H9 (cell line): ENCODE data around the gene PTPRB. TPM values are rescaled to one million over a fixed set of nuclear protein-coding genes. Genes with fewer than 3 reads are reported as not detected.

ENCODE experiments used
- DNase-seq: peaks from one replicate; pipeline ENCODE4 v3.0.0-alpha.2; 2017
- H2AFZ ChIP-seq: one replicate; pipeline ENCODE4 v1.6.1; 2013; ENCODE audit warnings: mild to moderate bottlenecking, low read length, control low read depth, moderate library complexity
- H2AK5ac ChIP-seq: 2 replicates; pipeline ENCODE4 v1.6.1; 2013; ENCODE audit warnings: low read length, control low read depth, mixed read lengths; ENCODE audit not compliant: insufficient read length
- H2BK120ac ChIP-seq: one replicate; pipeline ENCODE4 v1.6.1; 2013; ENCODE audit warnings: low read depth, mild to moderate bottlenecking, low read length, control low read depth, inconsistent platforms; ENCODE audit not compliant: poor library complexity, severe bottlenecking
- H2BK12ac ChIP-seq: 2 replicates; pipeline ENCODE4 v1.6.1; 2013; ENCODE audit warnings: low read length, control low read depth, mixed read lengths, low read depth; ENCODE audit not compliant: insufficient read length
- H2BK15ac ChIP-seq: 2 replicates; pipeline ENCODE4 v1.6.1; 2013; ENCODE audit warnings: low read depth, low read length, control low read depth
- H2BK20ac ChIP-seq: one replicate; pipeline ENCODE4 v1.6.1; 2013; ENCODE audit warnings: low read depth, mild to moderate bottlenecking, low read length, control low read depth, inconsistent platforms; ENCODE audit not compliant: poor library complexity, severe bottlenecking
- H2BK5ac ChIP-seq: 2 replicates; pipeline ENCODE4 v1.6.1; 2013; ENCODE audit warnings: low read length, control low read depth, mixed read lengths; ENCODE audit not compliant: insufficient read length
- H3K14ac ChIP-seq: 2 replicates; pipeline ENCODE4 v1.6.1; 2013; ENCODE audit warnings: low read length, control low read depth; ENCODE audit not compliant: insufficient read depth
- H3K18ac ChIP-seq: 2 replicates; pipeline ENCODE4 v1.6.1; 2013; ENCODE audit warnings: low read depth, mild to moderate bottlenecking, mixed read lengths, low read length, control low read depth; ENCODE audit not compliant: insufficient read length
- H3K23ac ChIP-seq: 2 replicates; pipeline ENCODE4 v1.6.1; 2013; ENCODE audit warnings: low read length, control low read depth, mixed read lengths, low read depth; ENCODE audit not compliant: insufficient read length
- H3K23me2 ChIP-seq: 2 replicates; pipeline ENCODE4 v1.6.1; 2013; ENCODE audit warnings: low read depth, mild to moderate bottlenecking, mixed read lengths, low read length, control low read depth; ENCODE audit not compliant: insufficient read length, poor library complexity, severe bottlenecking
- H3K27ac ChIP-seq: 2 replicates; pipeline ENCODE4 v1.5.1; 2013; ENCODE audit warnings: low read length, control low read depth, mixed read lengths, low read depth; ENCODE audit not compliant: insufficient read length
- H3K27me3 ChIP-seq: 2 replicates; pipeline ENCODE4 v1.6.1; 2013; ENCODE audit warnings: low read length, control low read depth, inconsistent platforms; ENCODE audit not compliant: insufficient read depth
- H3K4ac ChIP-seq: 2 replicates; pipeline ENCODE4 v1.6.1; 2013; ENCODE audit warnings: low read depth, mild to moderate bottlenecking, control low read depth, inconsistent platforms, low read length, moderate library complexity
- H3K4me1 ChIP-seq: 2 replicates; pipeline ENCODE4 v1.6.1; 2013; ENCODE audit warnings: low read length, control low read depth, inconsistent platforms; ENCODE audit not compliant: insufficient read depth
- H3K4me2 ChIP-seq: 2 replicates; pipeline ENCODE4 v1.6.1; 2013; ENCODE audit warnings: low read length, control low read depth, mixed read lengths; ENCODE audit not compliant: insufficient read length, insufficient read depth
- H3K56ac ChIP-seq: 2 replicates; pipeline ENCODE4 v1.6.1; 2013; ENCODE audit warnings: low read depth, mild to moderate bottlenecking, mixed read lengths, low read length, control low read depth; ENCODE audit not compliant: insufficient read length
- H3K79me1 ChIP-seq: 2 replicates; pipeline ENCODE4 v1.6.1; 2013; ENCODE audit warnings: low read depth, mild to moderate bottlenecking, moderate library complexity, low read length, control low read depth, inconsistent platforms; ENCODE audit not compliant: insufficient read depth, poor library complexity, severe bottlenecking
- H3K79me2 ChIP-seq: 2 replicates; pipeline ENCODE4 v1.6.1; 2013; ENCODE audit warnings: low read length, control low read depth, inconsistent platforms; ENCODE audit not compliant: insufficient read depth
- H3K9ac ChIP-seq: 2 replicates; pipeline ENCODE4 v1.6.1; 2013; ENCODE audit warnings: low read length, control low read depth, mixed read lengths; ENCODE audit not compliant: insufficient read length; ENCODE audit errors: extremely low read depth
- H3K9me3 ChIP-seq: one replicate; pipeline ENCODE4 v1.6.1; 2013; ENCODE audit warnings: low read depth, low read length, inconsistent platforms; ENCODE audit not compliant: control insufficient read depth
- H3T11ph ChIP-seq: one replicate; pipeline ENCODE4 v1.6.1; 2013; ENCODE audit warnings: mild to moderate bottlenecking, low read length, control low read depth, inconsistent platforms
- H4K20me1 ChIP-seq: one replicate; pipeline ENCODE4 v1.6.1; 2013; ENCODE audit not compliant: control insufficient read depth, insufficient read length, insufficient read depth
- H4K5ac ChIP-seq: 2 replicates; pipeline ENCODE4 v1.6.1; 2013; ENCODE audit warnings: low read depth, mild to moderate bottlenecking, mixed read lengths, low read length, control low read depth; ENCODE audit not compliant: insufficient read length
- H4K8ac ChIP-seq: replicated peaks from 2 replicates; pipeline ENCODE4 v1.6.1; 2013; ENCODE audit warnings: low read length, control low read depth, mixed read lengths, low read depth; ENCODE audit not compliant: insufficient read length
- H4K91ac ChIP-seq: 2 replicates; pipeline ENCODE4 v1.6.1; 2013; ENCODE audit warnings: low read depth, mild to moderate bottlenecking, moderate library complexity, mixed read lengths, low read length, control low read depth; ENCODE audit not compliant: insufficient read length
- H3K27ac Mint-ChIP-seq, 3 experiments: 2 replicates in 2 of 3; 3 replicates in 1 of 3; pipeline ENCODE4 v1.8.0; 2020 to 2021; ENCODE audit warnings: mixed read lengths in 3 of 3, mild to moderate bottlenecking in 1 of 3, moderate library complexity in 1 of 3
- H3K27me3 Mint-ChIP-seq: 2 replicates; pipeline ENCODE4 v1.8.0; 2021; ENCODE audit warnings: low read depth, mild to moderate bottlenecking, moderate library complexity, mixed read lengths
- H3K36me3 Mint-ChIP-seq, 3 experiments: 2 replicates in 2 of 3; 3 replicates in 1 of 3; pipeline ENCODE4 v1.8.0; 2020 to 2021; ENCODE audit warnings: low read depth in 3 of 3, mixed read lengths in 3 of 3; ENCODE audit not compliant: insufficient read depth in 1 of 3
- H3K4me1 Mint-ChIP-seq, 2 experiments: 2 replicates each; pipeline ENCODE4 v1.8.0; 2020; ENCODE audit warnings: mixed read lengths in 2 of 2
- H3K4me3 Mint-ChIP-seq, 2 experiments: 2 replicates in 1 of 2; 3 replicates in 1 of 2; pipeline ENCODE4 v1.8.0; 2020 to 2021; ENCODE audit warnings: mild to moderate bottlenecking in 2 of 2, mixed read lengths in 2 of 2, moderate library complexity in 1 of 2
- H3K9me3 Mint-ChIP-seq, 2 experiments: 2 replicates in 1 of 2; 3 replicates in 1 of 2; pipeline ENCODE4 v1.8.0; 2020; ENCODE audit warnings: mild to moderate bottlenecking in 2 of 2, mixed read lengths in 2 of 2, moderate library complexity in 1 of 2
- WGBS: extraction: QIAGEN DNeasy Blood & Tissue Kit; methylation state at CpG from one replicate; pipeline ENCODE4 v1.1.7; 2013; ENCODE audit warnings: missing lambda C conversion rate, low lambda C conversion rate, mixed read lengths; ENCODE audit not compliant: insufficient read length; ENCODE audit errors: extremely low coverage; 5-methylcytosine and 5-hydroxymethylcytosine counted together
- total RNA-seq: library from RNA; stranded (reverse); gene quantifications from 2 replicates; pipeline ENCODE4 v1.2.1, GENCODE V29; 2021
- TF ChIP-seq, protein P1 (sequence below): fragments of 200-600 bp; sonication (generic); conservative IDR thresholded peaks from 3 replicates; pipeline ENCODE4 v1.8.0; 2021; ENCODE audit warnings: antibody characterized with exemption, mild to moderate bottlenecking

Gene PTPRB
- total RNA-seq, 1 experiment from 2014 or later: 1.4 TPM

DNA sequence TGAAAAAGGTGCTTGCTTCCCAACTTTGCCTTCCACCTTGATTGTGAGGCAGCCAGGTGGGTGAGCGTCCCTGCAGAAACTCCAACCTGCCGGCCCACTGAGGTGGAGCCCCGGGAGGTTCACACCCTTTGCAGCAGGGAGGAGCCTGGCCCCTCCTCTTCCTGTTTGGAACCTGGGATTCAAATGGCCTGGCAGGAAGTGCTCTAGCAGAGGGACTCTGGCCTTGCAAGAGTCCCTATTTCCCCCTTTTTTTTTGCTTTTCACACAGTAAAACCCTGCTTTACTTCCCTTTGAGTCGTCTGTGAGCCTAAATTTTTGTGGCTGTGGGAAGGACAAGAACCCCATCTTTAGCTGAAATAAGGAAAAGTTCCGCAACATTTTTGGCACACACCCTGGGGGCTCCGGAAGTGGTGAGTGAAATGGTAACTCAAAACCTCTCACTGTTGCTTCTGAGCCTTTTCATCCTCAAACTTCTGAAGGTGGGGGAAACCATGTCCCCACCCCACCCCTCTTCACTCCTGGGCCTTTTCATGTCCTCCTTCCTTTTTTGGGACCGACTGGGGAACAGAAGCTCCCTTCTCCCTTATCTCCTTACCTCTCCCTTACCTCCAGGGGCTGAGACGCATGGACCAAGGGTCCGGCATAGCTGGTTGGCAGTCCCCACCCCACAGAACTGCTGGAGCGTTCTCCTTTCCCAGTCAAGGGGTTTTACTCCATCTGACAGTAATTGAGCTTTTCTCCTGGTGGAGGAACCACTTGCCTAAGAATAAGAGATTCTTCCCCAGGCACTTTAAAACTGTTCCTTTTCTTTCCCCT lies 169.1 kb downstream of the PTPRB start:
- Histone ChIP-seq H4K8ac (no peak overlapping the region), H3K23ac (no peak overlapping the region), H3K56ac (no peak overlapping the region), H2BK12ac (no peak overlapping the region), H3K27me3 (no peaks in the 10 kb centered on the region), H3K9ac (no peak overlapping the region), H2BK120ac (no peak overlapping the region), H3K14ac (no peak overlapping the region), H3K18ac (no peak overlapping the region), H4K91ac (no peak overlapping the region), H2AK5ac (no peak overlapping the region), H3T11ph (no peak overlapping the region), H2BK20ac (no peak overlapping the region), H3K79me2 (no peaks in the 10 kb centered on the region), H2AFZ (no peak overlapping the region), H3K23me2 (no peaks in the 10 kb centered on the region), H2BK15ac (no peak overlapping the region), H3K27ac (no peak overlapping the region), H3K9me3 (no peaks in the 10 kb centered on the region), H3K4ac (no peak overlapping the region), H2BK5ac (no peak overlapping the region), H3K4me2 (no peak overlapping the region), H4K5ac (no peak overlapping the region), H4K20me1 (no peaks in the 10 kb centered on the region), H3K79me1 (no peaks in the 10 kb centered on the region), H3K4me1 (no peaks in the 10 kb centered on the region)
- no peak for DNase-seq
- Mint-ChIP-seq H3K4me1 (peaks cover 5% of the 10 kb centered on the region in 2 experiments; a peak in 2 of 4 replicates), H3K27me3 (no peaks in the 10 kb centered on the region; the same call in 1 of the 2 replicates), H3K27ac (no peak overlapping the region), H3K4me3 (no peak overlapping the region), H3K36me3 (peaks cover 19 to 26% (median 20%) of the 10 kb centered on the region in 3 experiments), H3K9me3 (peaks cover 16 to 25% of the 10 kb centered on the region in 2 experiments)
- TF ChIP-seq, protein P1, sequence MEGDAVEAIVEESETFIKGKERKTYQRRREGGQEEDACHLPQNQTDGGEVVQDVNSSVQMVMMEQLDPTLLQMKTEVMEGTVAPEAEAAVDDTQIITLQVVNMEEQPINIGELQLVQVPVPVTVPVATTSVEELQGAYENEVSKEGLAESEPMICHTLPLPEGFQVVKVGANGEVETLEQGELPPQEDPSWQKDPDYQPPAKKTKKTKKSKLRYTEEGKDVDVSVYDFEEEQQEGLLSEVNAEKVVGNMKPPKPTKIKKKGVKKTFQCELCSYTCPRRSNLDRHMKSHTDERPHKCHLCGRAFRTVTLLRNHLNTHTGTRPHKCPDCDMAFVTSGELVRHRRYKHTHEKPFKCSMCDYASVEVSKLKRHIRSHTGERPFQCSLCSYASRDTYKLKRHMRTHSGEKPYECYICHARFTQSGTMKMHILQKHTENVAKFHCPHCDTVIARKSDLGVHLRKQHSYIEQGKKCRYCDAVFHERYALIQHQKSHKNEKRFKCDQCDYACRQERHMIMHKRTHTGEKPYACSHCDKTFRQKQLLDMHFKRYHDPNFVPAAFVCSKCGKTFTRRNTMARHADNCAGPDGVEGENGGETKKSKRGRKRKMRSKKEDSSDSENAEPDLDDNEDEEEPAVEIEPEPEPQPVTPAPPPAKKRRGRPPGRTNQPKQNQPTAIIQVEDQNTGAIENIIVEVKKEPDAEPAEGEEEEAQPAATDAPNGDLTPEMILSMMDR: no peak
- no CpG with 5 or more reads among the region's 10 CpGs for WGBS
